Testis (tissue), 2 donors: Measurements from ENCODE around the gene RPL22.

Experiments used
- POLR2A ChIP-seq: fragments of 450-650 bp; IDR thresholded peaks from one replicate; pipeline ENCODE4 v1.6.1; 2017; ENCODE audit warnings: antibody characterized with exemption, mild to moderate bottlenecking, moderate library complexity
- TF ChIP-seq, protein P1 (sequence below), 3 experiments: fragments of 450-650 bp in 2 of 3; fragments of 200-600 bp in 1 of 3; sonication (generic) in 1 of 3; IDR thresholded peaks; one replicate each; pipeline ENCODE4 v1.5.1; 2016 to 2019; ENCODE audit warnings: antibody characterized with exemption in 3 of 3, mild to moderate bottlenecking in 2 of 3, moderate library complexity in 1 of 3

GRCh38 chr1:6185151-6185550 is 14.2 kb downstream of the RPL22 start:
- TF ChIP-seq, protein P1, sequence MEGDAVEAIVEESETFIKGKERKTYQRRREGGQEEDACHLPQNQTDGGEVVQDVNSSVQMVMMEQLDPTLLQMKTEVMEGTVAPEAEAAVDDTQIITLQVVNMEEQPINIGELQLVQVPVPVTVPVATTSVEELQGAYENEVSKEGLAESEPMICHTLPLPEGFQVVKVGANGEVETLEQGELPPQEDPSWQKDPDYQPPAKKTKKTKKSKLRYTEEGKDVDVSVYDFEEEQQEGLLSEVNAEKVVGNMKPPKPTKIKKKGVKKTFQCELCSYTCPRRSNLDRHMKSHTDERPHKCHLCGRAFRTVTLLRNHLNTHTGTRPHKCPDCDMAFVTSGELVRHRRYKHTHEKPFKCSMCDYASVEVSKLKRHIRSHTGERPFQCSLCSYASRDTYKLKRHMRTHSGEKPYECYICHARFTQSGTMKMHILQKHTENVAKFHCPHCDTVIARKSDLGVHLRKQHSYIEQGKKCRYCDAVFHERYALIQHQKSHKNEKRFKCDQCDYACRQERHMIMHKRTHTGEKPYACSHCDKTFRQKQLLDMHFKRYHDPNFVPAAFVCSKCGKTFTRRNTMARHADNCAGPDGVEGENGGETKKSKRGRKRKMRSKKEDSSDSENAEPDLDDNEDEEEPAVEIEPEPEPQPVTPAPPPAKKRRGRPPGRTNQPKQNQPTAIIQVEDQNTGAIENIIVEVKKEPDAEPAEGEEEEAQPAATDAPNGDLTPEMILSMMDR (IDR thresholded peaks at IDR 0.05), result no peak
- no peak for TF ChIP-seq POLR2A
